ENCODE measurements around the gene PASK. TPM values are rescaled to one million over a fixed set of nuclear protein-coding genes. Genes with fewer than 3 reads are reported as not detected.

The PASK gene
- polyA plus RNA-seq, 1 donor, result 16.7 TPM

GRCh38 chr2:241148239-241148638 lies 1.0 kb downstream of the PASK start:
- no peaks in the 10 kb centered on the region for H3K9me3 ChIP-seq (ENCODE audit: control insufficient read depth, low read depth, low read length)
- peak overlapping the region; percentile 30 for H3K4me3 ChIP-seq (ENCODE audit: low read length)
- no CpG with 5 or more reads among the region's 4 CpGs for WGBS (ENCODE audit: insufficient coverage, low lambda C conversion rate)

GRCh38 chr2:241147336-241147735 lies 1.9 kb downstream of the PASK start:
- WGBS (ENCODE audit: insufficient coverage, low lambda C conversion rate), result 100% methylated on average over 1 of the region's 3 CpGs
- Histone ChIP-seq H3K9me3 (ENCODE audit: control insufficient read depth, low read depth, low read length) (no peaks in the 10 kb centered on the region), H3K27me3 (ENCODE audit: control insufficient read depth, insufficient read depth, low read length) (no peaks in the 10 kb centered on the region), H3K4me3 (ENCODE audit: low read length) (no peak overlapping the region), H3K36me3 (ENCODE audit: control insufficient read depth, insufficient read depth, low read length) (peaks cover 4% of the 10 kb centered on the region), H3K27ac (ENCODE audit: low read length) (no peak overlapping the region), H3K4me1 (ENCODE audit: control insufficient read depth, insufficient read depth, low read length) (peaks cover 8% of the 10 kb centered on the region)
- DNase-seq, result no peak

More at GRCh38 chr2:241148239-241148638, 1.0 kb downstream of the PASK start:
- no peaks in the 10 kb centered on the region for H3K27me3 ChIP-seq (ENCODE audit: control insufficient read depth, insufficient read depth, low read length)
- no peak overlapping the region for H3K27ac ChIP-seq (ENCODE audit: low read length)
- H3K4me1 ChIP-seq (ENCODE audit: control insufficient read depth, insufficient read depth, low read length), result peaks cover 8% of the 10 kb centered on the region
- DNase-seq, result no peak
- peaks cover under 1% of the 10 kb centered on the region for H3K36me3 ChIP-seq (ENCODE audit: control insufficient read depth, insufficient read depth, low read length)

- Histone ChIP-seq H3K27ac (ENCODE audit: low read length) (no peak overlapping the region), H3K36me3 (ENCODE audit: control insufficient read depth, insufficient read depth, low read length) (peaks cover 6% of the 10 kb centered on the region), H3K9me3 (ENCODE audit: control insufficient read depth, low read depth, low read length) (no peaks in the 10 kb centered on the region), H3K27me3 (ENCODE audit: control insufficient read depth, insufficient read depth, low read length) (no peaks in the 10 kb centered on the region), H3K4me1 (ENCODE audit: control insufficient read depth, insufficient read depth, low read length) (peaks cover 7% of the 10 kb centered on the region), H3K4me3 (ENCODE audit: low read length) (no peak overlapping the region)
- WGBS (ENCODE audit: insufficient coverage, low lambda C conversion rate), result 100% methylated on average over 2 of the region's 4 CpGs
- no peak for DNase-seq
Measured at GRCh38 chr2:241146286-241146685, 3.0 kb downstream of the PASK start.

- Histone ChIP-seq H3K4me3 (ENCODE audit: low read length) (no peak overlapping the region), H3K9me3 (ENCODE audit: control insufficient read depth, low read depth, low read length) (no peaks in the 10 kb centered on the region), H3K27me3 (ENCODE audit: control insufficient read depth, insufficient read depth, low read length) (no peaks in the 10 kb centered on the region), H3K36me3 (ENCODE audit: control insufficient read depth, insufficient read depth, low read length) (peaks cover 13% of the 10 kb centered on the region), H3K4me1 (ENCODE audit: control insufficient read depth, insufficient read depth, low read length) (no peaks in the 10 kb centered on the region), H3K27ac (ENCODE audit: low read length) (no peak overlapping the region)
- no CpG with 5 or more reads among the region's 9 CpGs for WGBS (ENCODE audit: insufficient coverage, low lambda C conversion rate)
- DNase-seq, result peak in 1 of 2 donors; percentile 29
Measured at GRCh38 chr2:241142593-241142992, 6.7 kb downstream of the PASK start.

- H3K27me3 ChIP-seq (ENCODE audit: control insufficient read depth, insufficient read depth, low read length), result no peaks in the 10 kb centered on the region
- no peaks in the 10 kb centered on the region for H3K9me3 ChIP-seq (ENCODE audit: control insufficient read depth, low read depth, low read length)
- no peak overlapping the region for H3K4me3 ChIP-seq (ENCODE audit: low read length)
- no peak overlapping the region for H3K27ac ChIP-seq (ENCODE audit: low read length)
- no peak for DNase-seq
- no peaks in the 10 kb centered on the region for H3K4me1 ChIP-seq (ENCODE audit: control insufficient read depth, insufficient read depth, low read length)
- no CpG with 5 or more reads among the region's 6 CpGs for WGBS (ENCODE audit: insufficient coverage, low lambda C conversion rate)
- peaks cover 16% of the 10 kb centered on the region for H3K36me3 ChIP-seq (ENCODE audit: control insufficient read depth, insufficient read depth, low read length)
Measured at GRCh38 chr2:241142063-241142462, 7.2 kb downstream of the PASK start.

- no peak overlapping the region for H3K27ac ChIP-seq (ENCODE audit: low read length)
- H3K4me1 ChIP-seq (ENCODE audit: control insufficient read depth, insufficient read depth, low read length), result peaks cover 1% of the 10 kb centered on the region
- H3K27me3 ChIP-seq (ENCODE audit: control insufficient read depth, insufficient read depth, low read length), result no peaks in the 10 kb centered on the region
- H3K36me3 ChIP-seq (ENCODE audit: control insufficient read depth, insufficient read depth, low read length), result peaks cover 16% of the 10 kb centered on the region
- no peak overlapping the region for H3K4me3 ChIP-seq (ENCODE audit: low read length)
- no peaks in the 10 kb centered on the region for H3K9me3 ChIP-seq (ENCODE audit: control insufficient read depth, low read depth, low read length)
- DNase-seq, result no peak
- WGBS (ENCODE audit: insufficient coverage, low lambda C conversion rate), result no CpG with 5 or more reads among the region's 14 CpGs
Measured at GRCh38 chr2:241141214-241141770, 8.0 kb downstream of the PASK start.

GRCh38 chr2:241140445-241140840 lies 8.8 kb downstream of the PASK start:
- peaks cover 16% of the 10 kb centered on the region for H3K36me3 ChIP-seq (ENCODE audit: control insufficient read depth, insufficient read depth, low read length)
- no peak for DNase-seq
- H3K27me3 ChIP-seq (ENCODE audit: control insufficient read depth, insufficient read depth, low read length), result no peaks in the 10 kb centered on the region
- no peak overlapping the region for H3K4me3 ChIP-seq (ENCODE audit: low read length)
- no CpG with 5 or more reads among the region's 10 CpGs for WGBS (ENCODE audit: insufficient coverage, low lambda C conversion rate)
- H3K9me3 ChIP-seq (ENCODE audit: control insufficient read depth, low read depth, low read length), result no peaks in the 10 kb centered on the region
- H3K4me1 ChIP-seq (ENCODE audit: control insufficient read depth, insufficient read depth, low read length), result peaks cover 9% of the 10 kb centered on the region
- H3K27ac ChIP-seq (ENCODE audit: low read length), result no peak overlapping the region

GRCh38 chr2:241139531-241140444 lies 9.5 kb downstream of the PASK start:
- WGBS (ENCODE audit: insufficient coverage, low lambda C conversion rate), result no CpG with 5 or more reads among the region's 24 CpGs
- H3K27me3 ChIP-seq (ENCODE audit: control insufficient read depth, insufficient read depth, low read length), result no peaks in the 10 kb centered on the region
- H3K4me1 ChIP-seq (ENCODE audit: control insufficient read depth, insufficient read depth, low read length), result peaks cover 9% of the 10 kb centered on the region
- no peak overlapping the region for H3K27ac ChIP-seq (ENCODE audit: low read length)
- no peak for DNase-seq
- no peak overlapping the region for H3K4me3 ChIP-seq (ENCODE audit: low read length)
- H3K36me3 ChIP-seq (ENCODE audit: control insufficient read depth, insufficient read depth, low read length), result peaks cover 16% of the 10 kb centered on the region
- no peaks in the 10 kb centered on the region for H3K9me3 ChIP-seq (ENCODE audit: control insufficient read depth, low read depth, low read length)

- Histone ChIP-seq H3K27me3 (ENCODE audit: control insufficient read depth, insufficient read depth, low read length) (no peaks in the 10 kb centered on the region), H3K36me3 (ENCODE audit: control insufficient read depth, insufficient read depth, low read length) (peaks cover 16% of the 10 kb centered on the region), H3K9me3 (ENCODE audit: control insufficient read depth, low read depth, low read length) (no peaks in the 10 kb centered on the region), H3K27ac (ENCODE audit: low read length) (no peak overlapping the region), H3K4me3 (ENCODE audit: low read length) (no peak overlapping the region), H3K4me1 (ENCODE audit: control insufficient read depth, insufficient read depth, low read length) (peaks cover 9% of the 10 kb centered on the region)
- no peak for DNase-seq
- WGBS (ENCODE audit: insufficient coverage, low lambda C conversion rate), result no CpG with 5 or more reads among the region's 16 CpGs
Measured at GRCh38 chr2:241138471-241138870, 10.8 kb downstream of the PASK start.

GRCh38 chr2:241137276-241138190 lies 11.7 kb downstream of the PASK start:
- H3K9me3 ChIP-seq (ENCODE audit: control insufficient read depth, low read depth, low read length), result no peaks in the 10 kb centered on the region
- H3K36me3 ChIP-seq (ENCODE audit: control insufficient read depth, insufficient read depth, low read length), result peaks cover 13% of the 10 kb centered on the region
- no peak for DNase-seq
- no peak overlapping the region for H3K27ac ChIP-seq (ENCODE audit: low read length)
- peaks cover 9% of the 10 kb centered on the region for H3K4me1 ChIP-seq (ENCODE audit: control insufficient read depth, insufficient read depth, low read length)
- no peak overlapping the region for H3K4me3 ChIP-seq (ENCODE audit: low read length)
- WGBS (ENCODE audit: insufficient coverage, low lambda C conversion rate), result no CpG with 5 or more reads among the region's 24 CpGs
- no peaks in the 10 kb centered on the region for H3K27me3 ChIP-seq (ENCODE audit: control insufficient read depth, insufficient read depth, low read length)
